GM12878 (cell line): Measurements from ENCODE around the gene C5AR1. TPM values are rescaled to one million over a fixed set of nuclear protein-coding genes. Genes with fewer than 3 reads are reported as not detected.
"Not testable (repeated sequence)": the region's sequence is repeated elsewhere in the genome, so short reads cannot be mapped to it uniquely, and the experiment has no call there.

Experiments used
- ATAC-seq: fragments of 200-7000 bp; cut with Tn5 transposase; 3 replicates; pipeline ENCODE4 v1.9.1; 2020; ENCODE audit warnings: mild to moderate bottlenecking, moderate library complexity
- BruUV-seq: library from RNA; stranded (reverse); fragments of 400-500 nt; replicated peaks from 2 replicates; lab custom pipeline; 2021; lab: Mats Ljungman, UMichigan
- CTCF ChIA-PET: fragments of 300-600 bp; sonication (Branson Sonifier 250); formaldehyde crosslinking; extraction: SDS; loops from one replicate; lab custom pipeline; 2021; ENCODE audit warnings: inconsistent platforms; lab: Yijun Ruan, JAX
- POLR2A ChIA-PET: fragments of 350-600 bp; formaldehyde crosslinking; extraction: SDS; loops from one replicate; lab custom pipeline; 2021; ENCODE audit warnings: inconsistent platforms; lab: Charles Lee
- RAD21 ChIA-PET: fragments of 300-600 bp; sonication (Branson Sonifier 250); formaldehyde crosslinking; loops from one replicate; lab custom pipeline; 2023; ENCODE audit warnings: antibody characterized with exemption; ENCODE audit not compliant: unreplicated experiment; lab: Charles Lee
- SMC1A ChIA-PET: fragments of 300-600 bp; sonication (Branson Sonifier 250); formaldehyde crosslinking; loops from one replicate; lab custom pipeline; 2023; ENCODE audit not compliant: unreplicated experiment, uncharacterized antibody; lab: Charles Lee
- DNase-seq: peaks from one replicate; pipeline ENCODE4 v3.0.0-alpha.2; 2011; ENCODE audit warnings: low read depth, low spot score
- FAIRE-seq: peaks from 3 replicates; lab custom pipeline; 2011; peaks lifted over from hg19 to GRCh38; lab: Jason Lieb, UNC
- H2AFZ ChIP-seq: 2 replicates; pipeline ENCODE4 v1.6.0; 2011; ENCODE audit warnings: low read depth, low read length, control low read depth; ENCODE audit not compliant: control insufficient read depth
- H3K27ac ChIP-seq: 2 replicates; pipeline ENCODE4 v1.5.1; 2011; ENCODE audit warnings: control low read depth; ENCODE audit not compliant: control insufficient read depth, insufficient read depth
- H3K27me3 ChIP-seq, 2 experiments: replicated peaks in 1 of 2; 2 replicates each; pipeline versions ENCODE4 v1.6.0 to v1.6.1; 2011; ENCODE audit warnings: low read length in 1 of 2; ENCODE audit not compliant: control insufficient read depth in 2 of 2, insufficient read depth in 2 of 2
- H3K36me3 ChIP-seq, 2 experiments: 2 replicates each; pipeline ENCODE4 v1.5.1; 2011; ENCODE audit warnings: low read length in 1 of 2; ENCODE audit not compliant: control insufficient read depth in 2 of 2, insufficient read depth in 2 of 2
- H3K4me1 ChIP-seq: 2 replicates; pipeline ENCODE4 v1.6.1; 2011; ENCODE audit warnings: mild to moderate bottlenecking, low read length, moderate library complexity, mixed read lengths; ENCODE audit not compliant: control insufficient read depth, insufficient read depth
- H3K4me2 ChIP-seq: 2 replicates; pipeline ENCODE4 v1.6.0; 2011; ENCODE audit warnings: control low read depth; ENCODE audit not compliant: control insufficient read depth, insufficient read depth
- H3K4me3 ChIP-seq: fragments of 200-600 bp; sonication (generic); 2 replicates; pipeline ENCODE4 v1.5.1; 2016
- H3K79me2 ChIP-seq: 2 replicates; pipeline ENCODE4 v1.6.0; 2011; ENCODE audit warnings: low read length; ENCODE audit not compliant: control insufficient read depth, insufficient read depth
- H3K9ac ChIP-seq: 2 replicates; pipeline ENCODE4 v1.8.0; 2011; ENCODE audit warnings: low read length, control low read depth, mixed read lengths; ENCODE audit not compliant: control insufficient read depth, insufficient read depth
- H3K9me3 ChIP-seq: replicated peaks from 3 replicates; pipeline ENCODE4 v1.5.1; 2011; ENCODE audit warnings: mild to moderate bottlenecking, low read length; ENCODE audit not compliant: control insufficient read depth, insufficient read depth
- H4K20me1 ChIP-seq: 2 replicates; pipeline ENCODE4 v1.6.0; 2011; ENCODE audit not compliant: control insufficient read depth, insufficient read depth
- E4F1 ChIP-seq: fragments of 450-650 bp; IDR thresholded peaks from 2 replicates; pipeline ENCODE4 v1.6.1; 2018; ENCODE audit warnings: borderline replicate concordance, mild to moderate bottlenecking; ENCODE audit not compliant: partially characterized antibody
- FOS ChIP-seq: IDR thresholded peaks from 3 replicates; pipeline ENCODE4 v1.6.1; 2011; ENCODE audit warnings: borderline replicate concordance; ENCODE audit not compliant: insufficient read length; ENCODE audit errors: extremely low read depth
- HDAC2 ChIP-seq: fragments of 200-600 bp; sonication (generic); IDR thresholded peaks from 2 replicates; pipeline ENCODE4 v1.6.1; 2017
- IKZF2 ChIP-seq, 2 experiments: fragments of 450-650 bp; IDR thresholded peaks; 2 replicates each; pipeline ENCODE4 v1.6.1; 2017; ENCODE audit warnings: mild to moderate bottlenecking in 2 of 2, moderate library complexity in 2 of 2
- NFYB ChIP-seq: IDR thresholded peaks from 2 replicates; pipeline ENCODE4 v1.6.1; 2011; ENCODE audit warnings: low read depth, mild to moderate bottlenecking, low read length, improper control_type of control experiment, moderate library complexity; ENCODE audit not compliant: insufficient read depth
- NR2C1 ChIP-seq: fragments of 450-650 bp; IDR thresholded peaks from 2 replicates; pipeline ENCODE4 v1.6.1; 2017; ENCODE audit warnings: antibody characterized with exemption, mild to moderate bottlenecking, moderate library complexity
- SIX5 ChIP-seq: IDR thresholded peaks from 2 replicates; pipeline ENCODE4 v1.6.1; 2011; ENCODE audit warnings: mild to moderate bottlenecking, low read depth, low read length, moderate library complexity; ENCODE audit not compliant: severe bottlenecking
- SMAD5 ChIP-seq: IDR thresholded peaks from 2 replicates; pipeline ENCODE4 v1.6.1; 2016; ENCODE audit warnings: antibody characterized with exemption, low read depth
- SMARCA5 ChIP-seq: fragments of 450-650 bp; IDR thresholded peaks from 2 replicates; pipeline ENCODE4 v1.6.1; 2017; ENCODE audit warnings: mild to moderate bottlenecking
- TCF3 ChIP-seq: IDR thresholded peaks from 2 replicates; pipeline ENCODE4 v1.6.1; 2012; ENCODE audit warnings: low read depth, mild to moderate bottlenecking, low read length, borderline replicate concordance; ENCODE audit not compliant: insufficient read depth
- WGBS: methylation state at CpG from one replicate; pipeline ENCODE4 v1.1.6; 2016; ENCODE audit warnings: low lambda C conversion rate; ENCODE audit not compliant: insufficient replicate concordance, insufficient coverage; ENCODE audit errors: missing lambda C conversion rate; 5-methylcytosine and 5-hydroxymethylcytosine counted together
- in situ Hi-C: fragments of 300-500 bp; cut with MboI; formaldehyde crosslinking; loops from 9 replicates; pipeline ENCODE4 v1.14.3; 2018; ENCODE audit warnings: mixed read lengths
- intact Hi-C: fragments of 100-400 bp; cut with micrococcal nuclease; formaldehyde crosslinking; loops from one replicate; pipeline ENCODE4 v1.14.2; 2022; ENCODE audit not compliant: unreplicated experiment
- polyA plus RNA-seq, 11 experiments: library from polyadenylated mRNA; depleted of rRNA in 4 of 11; unstranded in 6 of 11; stranded (reverse) in 5 of 11; fragments of >200 nt; fragmentation: Nextera tagmentation in 4 of 11; fragmentation: Illumina TruSeq in 1 of 11; extraction: Ambion mirVana in 4 of 11; extraction: Trizol in 1 of 11; gene quantifications; 1 replicate in 1 of 11; 2 replicates in 10 of 11; pipeline versions ENCODE4 v1.2.1 to v1.2.3, GENCODE V29; 2011 to 2016; ENCODE audit warnings: inconsistent platforms in 2 of 11, missing spikeins in 2 of 11, low read depth in 1 of 11
- total RNA-seq, 4 experiments: library from RNA; depleted of rRNA in 3 of 4; stranded (reverse); fragments of >200 nt in 3 of 4; fragmentation: Illumina TruSeq in 1 of 4; extraction: Trizol in 1 of 4; gene quantifications; 2 replicates each; pipeline versions ENCODE4 v1.2.1 to v1.2.3, GENCODE V29; 2013 to 2021
- TF ChIP-seq, protein P1 (sequence below): fragments of 450-650 bp; conservative IDR thresholded peaks from 2 replicates; pipeline ENCODE4 v1.6.1; 2017; ENCODE audit warnings: mild to moderate bottlenecking, moderate library complexity

Gene C5AR1
- total and polyA plus RNA-seq, 10 of the 15 experiments (the other 5 are each of a cell fraction or from before 2014, with no cell fraction given) = 0.04 to 1.5 (median 0.18) TPM

DNA sequence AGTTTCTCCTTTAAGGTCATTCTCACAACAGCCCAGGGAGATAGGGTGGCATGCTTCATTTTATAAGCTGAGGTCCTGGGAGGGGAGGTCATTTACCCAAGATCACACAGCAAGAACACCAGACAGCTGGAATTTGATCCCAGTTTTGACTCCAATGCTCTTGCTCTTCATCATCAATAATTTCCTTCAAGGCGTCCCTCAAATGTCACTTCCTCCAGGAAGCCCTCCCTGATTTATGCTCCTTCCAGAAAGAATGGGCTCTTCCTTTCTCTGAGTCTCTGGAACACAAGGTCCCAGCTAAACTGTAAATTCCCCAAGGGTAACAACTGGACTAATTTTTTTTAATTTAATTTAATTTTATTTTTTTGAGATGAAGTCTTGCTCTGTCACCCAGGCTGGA lies 34.8 kb downstream of the C5AR1 start:
- 67% methylated on average over 1 of the region's 1 CpG for whole genome bisulfite sequencing
- in situ Hi-C loops (no loop called here), intact Hi-C loops (no loop called here)
- Histone ChIP-seq H3K9ac (no peak overlapping the region), H3K27me3 (no peaks in the 10 kb centered on the region), H3K36me3 (no peaks in the 10 kb centered on the region), H3K79me2 (peaks cover 1% of the 10 kb centered on the region), H3K4me1 (peaks cover 4% of the 10 kb centered on the region; the same call in 1 of the 2 replicates), H4K20me1 (no peaks in the 10 kb centered on the region), H3K27ac (no peak overlapping the region), H3K4me3 (no peak overlapping the region), H3K9me3 (no peaks in the 10 kb centered on the region), H2AFZ (no peak overlapping the region), H3K4me2 (no peak overlapping the region)
- DNase-seq = no peak
- no peak for ATAC-seq
- no peak for FAIRE-seq
- ChIA-PET RAD21 (no interaction called here), CTCF (interaction anchor here (1.7 kb wide), 1 partner anchor 9 kb away, joined by 3 read pairs; no protein-coding TSS in a partner anchor), SMC1A (no interaction called here), POLR2A (no interaction called here)
- no peak for TF ChIP-seq NFYB
- TF ChIP-seq, protein P1, sequence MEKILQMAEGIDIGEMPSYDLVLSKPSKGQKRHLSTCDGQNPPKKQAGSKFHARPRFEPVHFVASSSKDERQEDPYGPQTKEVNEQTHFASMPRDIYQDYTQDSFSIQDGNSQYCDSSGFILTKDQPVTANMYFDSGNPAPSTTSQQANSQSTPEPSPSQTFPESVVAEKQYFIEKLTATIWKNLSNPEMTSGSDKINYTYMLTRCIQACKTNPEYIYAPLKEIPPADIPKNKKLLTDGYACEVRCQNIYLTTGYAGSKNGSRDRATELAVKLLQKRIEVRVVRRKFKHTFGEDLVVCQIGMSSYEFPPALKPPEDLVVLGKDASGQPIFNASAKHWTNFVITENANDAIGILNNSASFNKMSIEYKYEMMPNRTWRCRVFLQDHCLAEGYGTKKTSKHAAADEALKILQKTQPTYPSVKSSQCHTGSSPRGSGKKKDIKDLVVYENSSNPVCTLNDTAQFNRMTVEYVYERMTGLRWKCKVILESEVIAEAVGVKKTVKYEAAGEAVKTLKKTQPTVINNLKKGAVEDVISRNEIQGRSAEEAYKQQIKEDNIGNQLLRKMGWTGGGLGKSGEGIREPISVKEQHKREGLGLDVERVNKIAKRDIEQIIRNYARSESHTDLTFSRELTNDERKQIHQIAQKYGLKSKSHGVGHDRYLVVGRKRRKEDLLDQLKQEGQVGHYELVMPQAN = no peak
- TF ChIP-seq E4F1 = no peak
- no peak for TF ChIP-seq SMARCA5
- no peak for TF ChIP-seq HDAC2
- no peak for TF ChIP-seq IKZF2 (IDR thresholded peaks at IDR 0.05)
- no peak for TF ChIP-seq FOS
- no peak for TF ChIP-seq SMAD5
- TF ChIP-seq NR2C1 = no peak
- no peak for TF ChIP-seq SIX5
- no peak for TF ChIP-seq TCF3
- BruUV-seq = no TSS peak

DNA sequence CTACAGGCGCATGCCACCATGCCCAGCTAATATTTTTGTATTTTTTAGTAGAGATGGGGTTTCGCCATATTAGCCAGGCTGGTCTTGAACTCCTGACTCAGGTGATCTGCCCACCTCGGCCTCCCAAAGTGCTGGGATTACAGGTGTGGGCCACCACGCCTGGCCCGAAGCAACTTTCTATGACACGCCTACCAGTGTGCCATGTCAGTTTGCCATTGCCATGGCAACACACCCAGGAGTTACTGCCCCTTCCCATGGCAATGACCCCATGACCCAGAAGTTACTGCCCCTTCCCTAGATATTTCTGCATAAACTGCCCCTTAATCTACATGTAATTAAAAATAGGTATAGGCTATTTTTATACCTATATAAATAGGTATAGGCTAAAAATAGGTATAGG lies 36.4 kb downstream of the C5AR1 start:
- ATAC-seq, DNase-seq, H3K9ac ChIP-seq, RAD21 ChIA-PET, FAIRE-seq, H3K4me2 ChIP-seq, H3K9me3 ChIP-seq, H3K36me3 ChIP-seq, H3K4me3 ChIP-seq, BruUV-seq, H3K27me3 ChIP-seq, POLR2A ChIA-PET, H3K27ac ChIP-seq, H3K4me1 ChIP-seq, in situ Hi-C loops, H2AFZ ChIP-seq, H4K20me1 ChIP-seq: not testable (repeated sequence)
- intact Hi-C loops = loop anchor here (5.0 kb wide), 1 partner anchor 46 kb away; no protein-coding TSS in a partner anchor
- 50% methylated on average over 6 of the region's 6 CpGs for WGBS
- ChIA-PET CTCF (interaction anchor here (1.2 kb wide), 1 partner anchor 46 kb away, joined by 3 read pairs; no protein-coding TSS in a partner anchor), SMC1A (interaction anchor here (0.7 to 1.2 kb wide), 2 partner anchors 30 to 70 kb away, joined by 3 to 4 read pairs; no protein-coding TSS in a partner anchor)
- H3K79me2 ChIP-seq = peaks cover 14% of the 10 kb centered on the region
